Liver (tissue), 9 donors: ENCODE data around the gene PFKFB4. TPM values are rescaled to one million over a fixed set of nuclear protein-coding genes. Genes with fewer than 3 reads are reported as not detected.
"Not testable (repeated sequence)": the region's sequence is repeated elsewhere in the genome, so short reads cannot be mapped to it uniquely, and the experiment has no call there.

Experiments used
- DNase-seq: peaks from one replicate; pipeline ENCODE4 v3.0.0-alpha.2; 2017; ENCODE audit warnings: low spot score
- H3K27ac ChIP-seq, 2 donors: one replicate each; pipeline ENCODE4 v1.7.0; 2013; ENCODE audit warnings: inconsistent platforms in 2 of 2, low read length in 2 of 2, control low read depth in 1 of 2, low read depth in 1 of 2, mild to moderate bottlenecking in 1 of 2
- H3K27me3 ChIP-seq, 4 donors: one replicate each; pipeline versions ENCODE4 v1.6.1 to v1.7.0; 2013; ENCODE audit warnings: low read length in 3 of 4, inconsistent platforms in 1 of 4, mild to moderate bottlenecking in 1 of 4, moderate library complexity in 1 of 4; ENCODE audit not compliant: control insufficient read depth in 4 of 4, insufficient read depth in 4 of 4
- H3K36me3 ChIP-seq, 4 donors: one replicate each; pipeline versions ENCODE4 v1.6.1 to v1.7.0; 2013; ENCODE audit warnings: low read length in 3 of 4, mild to moderate bottlenecking in 3 of 4, low read depth in 1 of 4, moderate library complexity in 1 of 4; ENCODE audit not compliant: control insufficient read depth in 4 of 4, insufficient read depth in 3 of 4
- H3K4me1 ChIP-seq, 4 donors: one replicate each; pipeline versions ENCODE4 v1.6.1 to v1.7.0; 2013; ENCODE audit warnings: low read length in 3 of 4, mild to moderate bottlenecking in 3 of 4, moderate library complexity in 1 of 4; ENCODE audit not compliant: control insufficient read depth in 4 of 4, insufficient read depth in 4 of 4
- H3K4me3 ChIP-seq, 3 donors: one replicate each; pipeline versions ENCODE4 v1.6.1 to v1.7.0; 2013; ENCODE audit warnings: low read length in 3 of 3, control low read depth in 1 of 3, low read depth in 1 of 3, mild to moderate bottlenecking in 1 of 3
- H3K9ac ChIP-seq, 2 donors: one replicate each; pipeline ENCODE4 v1.7.0; 2013; ENCODE audit warnings: low read length in 2 of 2, mild to moderate bottlenecking in 2 of 2, moderate library complexity in 2 of 2, control low read depth in 1 of 2, low read depth in 1 of 2
- H3K9me3 ChIP-seq, 4 donors: one replicate each; pipeline versions ENCODE4 v1.6.1 to v1.7.0; 2013; ENCODE audit warnings: low read length in 3 of 4; ENCODE audit not compliant: control insufficient read depth in 4 of 4
- EGR1 ChIP-seq, 2 donors: IDR thresholded peaks; 2 replicates each; pipeline ENCODE4 v1.6.1; 2016 to 2018; ENCODE audit warnings: antibody characterized with exemption in 2 of 2, low read depth in 2 of 2
- FOXA2 ChIP-seq: IDR thresholded peaks from 2 replicates; pipeline ENCODE4 v1.6.1; 2016; ENCODE audit warnings: antibody characterized with exemption
- GABPA ChIP-seq, 2 donors: IDR thresholded peaks in 1 of 2; conservative IDR thresholded peaks in 1 of 2; 2 replicates each; pipeline ENCODE4 v1.6.1; 2016; ENCODE audit warnings: antibody characterized with exemption in 2 of 2, mild to moderate bottlenecking in 1 of 2, moderate library complexity in 1 of 2
- HNF4A ChIP-seq, 2 donors: conservative IDR thresholded peaks; 2 replicates each; pipeline ENCODE4 v1.6.1; 2016; ENCODE audit warnings: antibody characterized with exemption in 2 of 2, mild to moderate bottlenecking in 2 of 2
- HNF4G ChIP-seq: IDR thresholded peaks from 2 replicates; pipeline ENCODE4 v1.6.1; 2016; ENCODE audit warnings: antibody characterized with exemption
- JUND ChIP-seq, 2 donors: IDR thresholded peaks; 2 replicates each; pipeline ENCODE4 v1.6.1; 2016; ENCODE audit warnings: antibody characterized with exemption in 2 of 2
- NR2F2 ChIP-seq: IDR thresholded peaks from 2 replicates; pipeline ENCODE4 v1.6.1; 2016; ENCODE audit warnings: antibody characterized with exemption
- RAD21 ChIP-seq, 2 donors: IDR thresholded peaks; 2 replicates each; pipeline ENCODE4 v1.6.1; 2016; ENCODE audit warnings: antibody characterized with exemption in 2 of 2, mild to moderate bottlenecking in 2 of 2
- RXRA ChIP-seq, 2 donors: IDR thresholded peaks; 2 replicates each; pipeline ENCODE4 v1.6.1; 2017 to 2018; ENCODE audit warnings: antibody characterized with exemption in 2 of 2, mild to moderate bottlenecking in 1 of 2
- SP1 ChIP-seq: IDR thresholded peaks from 2 replicates; pipeline ENCODE4 v1.6.1; 2018; ENCODE audit warnings: antibody characterized with exemption, mild to moderate bottlenecking
- TAF1 ChIP-seq: conservative IDR thresholded peaks from 2 replicates; pipeline ENCODE4 v1.6.1; 2016; ENCODE audit warnings: antibody characterized with exemption, mild to moderate bottlenecking
- YY1 ChIP-seq: IDR thresholded peaks from 2 replicates; pipeline ENCODE4 v1.6.1; 2016; ENCODE audit warnings: antibody characterized with exemption, mild to moderate bottlenecking
- WGBS: extraction: QIAGEN DNeasy Blood & Tissue Kit; methylation state at CpG from one replicate; pipeline ENCODE4 v1.1.7; 2013; 5-methylcytosine and 5-hydroxymethylcytosine counted together
- polyA plus RNA-seq, 2 donors: library from polyadenylated mRNA; stranded (reverse) in 1 of 2; unstranded in 1 of 2; fragments of 200-250 nt in 1 of 2; fragments of >200 nt in 1 of 2; fragmentation: Nextera tagmentation in 1 of 2; extraction: Ambion mirVana in 1 of 2; gene quantifications; one replicate each; pipeline versions ENCODE4 v1.2.1 to v1.2.3, GENCODE V29; 2013 to 2015
- total RNA-seq, 2 donors: library from RNA; depleted of rRNA; stranded (reverse); fragments of >200 nt; gene quantifications; one replicate each; pipeline ENCODE4 v1.2.3, GENCODE V29; 2014
- TF ChIP-seq, protein P1 (sequence below): IDR thresholded peaks from 2 replicates; pipeline ENCODE4 v1.6.1; 2016; ENCODE audit warnings: antibody characterized with exemption
- TF ChIP-seq, protein P2 (sequence below): IDR thresholded peaks from 2 replicates; pipeline ENCODE4 v1.6.1; 2016; ENCODE audit warnings: antibody characterized with exemption
- TF ChIP-seq, protein P3 (sequence below): IDR thresholded peaks from 2 replicates; pipeline ENCODE4 v1.6.1; 2016; ENCODE audit warnings: antibody characterized with exemption, mild to moderate bottlenecking
- donor health status: healthy.
- donor health status: healthy.
- donor health status: healthy.
- donor health status: healthy.
- donor health status: healthy.

PFKFB4 gene
- total and polyA plus RNA-seq, 4 donors, result 0.46 to 5.3 (median 1.7) TPM

DNA sequence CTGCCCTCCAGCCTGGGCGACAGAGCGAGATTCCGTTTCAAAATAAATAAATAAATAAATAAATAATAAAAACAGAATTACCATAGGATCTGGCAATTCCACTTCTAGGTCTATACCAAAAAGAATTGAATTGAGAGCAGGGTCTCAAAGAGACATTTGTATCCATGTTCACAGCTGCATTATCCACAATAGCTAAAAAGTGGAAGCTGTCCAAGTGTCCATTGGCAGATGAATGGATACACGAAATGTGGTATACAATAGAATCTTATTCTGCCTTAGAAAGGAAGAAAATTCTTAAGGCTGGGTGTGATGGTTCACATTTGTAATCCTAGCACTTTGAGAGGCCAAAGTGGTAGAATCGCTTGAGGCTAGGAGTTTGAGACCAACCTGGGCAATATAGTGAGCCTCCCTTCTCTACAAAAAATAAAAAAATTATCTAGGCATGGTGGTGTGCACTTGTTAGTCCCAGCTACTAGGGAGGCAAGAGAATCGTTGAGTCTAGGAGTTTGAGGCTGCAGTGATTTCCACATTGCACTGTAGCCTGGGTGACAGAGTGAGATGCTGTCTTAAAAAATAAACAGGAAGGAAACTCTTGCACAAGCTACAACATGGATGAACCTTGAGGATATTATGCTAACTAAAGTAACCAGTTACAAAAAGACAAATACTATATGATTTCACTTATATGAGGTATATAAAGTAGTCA, 24.2 kb downstream of the PFKFB4 start (continued):
- TF ChIP-seq RAD21 (IDR thresholded peaks at IDR 0.05) (no peak), HNF4A (conservative IDR thresholded peaks at IDR 0.05) (no peak), TAF1 (no peak), SP1 (no peak), YY1 (no peak), EGR1 (IDR thresholded peaks at IDR 0.05; ENCODE audit: low read depth in 2 of 2) (no peak), GABPA (IDR thresholded peaks at IDR 0.05 in 1 of 2, conservative IDR thresholded peaks at IDR 0.05 in 1 of 2) (no peak), RXRA (IDR thresholded peaks at IDR 0.05) (no peak), HNF4G (no peak), FOXA2 (no peak), NR2F2 (no peak)
- TF ChIP-seq, protein P1, sequence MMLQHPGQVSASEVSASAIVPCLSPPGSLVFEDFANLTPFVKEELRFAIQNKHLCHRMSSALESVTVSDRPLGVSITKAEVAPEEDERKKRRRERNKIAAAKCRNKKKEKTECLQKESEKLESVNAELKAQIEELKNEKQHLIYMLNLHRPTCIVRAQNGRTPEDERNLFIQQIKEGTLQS, result no peak
- TF ChIP-seq, protein P2, sequence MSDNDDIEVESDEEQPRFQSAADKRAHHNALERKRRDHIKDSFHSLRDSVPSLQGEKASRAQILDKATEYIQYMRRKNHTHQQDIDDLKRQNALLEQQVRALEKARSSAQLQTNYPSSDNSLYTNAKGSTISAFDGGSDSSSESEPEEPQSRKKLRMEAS, result no peak

- H3K4me3 ChIP-seq, H3K4me1 ChIP-seq, H3K9me3 ChIP-seq, H3K36me3 ChIP-seq, DNase-seq, H3K27ac ChIP-seq, H3K27me3 ChIP-seq, H3K9ac ChIP-seq: not testable (repeated sequence)
- WGBS, result 97% methylated on average over 4 of the region's 4 CpGs
Observed at GRCh38 chr3:48530701-48531100, 25.9 kb downstream of the PFKFB4 start.

DNA sequence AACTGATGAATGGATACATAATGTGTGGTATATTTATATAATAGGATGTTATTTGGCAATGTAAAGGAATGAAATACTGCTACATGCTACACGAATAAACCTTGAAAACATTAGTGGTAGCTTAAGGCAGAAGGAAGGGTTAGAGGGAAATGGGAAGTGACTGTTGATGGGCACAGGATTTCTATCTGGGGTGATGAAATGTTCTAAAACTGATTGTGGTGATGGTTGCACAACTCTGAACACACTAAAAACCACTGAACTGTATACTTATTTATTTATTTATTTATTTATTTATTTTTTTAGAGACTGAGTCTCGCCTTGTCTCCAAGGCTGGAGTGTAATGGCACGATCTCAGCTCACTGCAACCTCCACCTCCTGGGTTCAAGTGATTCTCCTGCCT, 27.8 kb downstream of the PFKFB4 start:
- no peak overlapping the region for H3K27ac ChIP-seq
- no peak for TF ChIP-seq RAD21 (IDR thresholded peaks at IDR 0.05)
- TF ChIP-seq, protein P3, sequence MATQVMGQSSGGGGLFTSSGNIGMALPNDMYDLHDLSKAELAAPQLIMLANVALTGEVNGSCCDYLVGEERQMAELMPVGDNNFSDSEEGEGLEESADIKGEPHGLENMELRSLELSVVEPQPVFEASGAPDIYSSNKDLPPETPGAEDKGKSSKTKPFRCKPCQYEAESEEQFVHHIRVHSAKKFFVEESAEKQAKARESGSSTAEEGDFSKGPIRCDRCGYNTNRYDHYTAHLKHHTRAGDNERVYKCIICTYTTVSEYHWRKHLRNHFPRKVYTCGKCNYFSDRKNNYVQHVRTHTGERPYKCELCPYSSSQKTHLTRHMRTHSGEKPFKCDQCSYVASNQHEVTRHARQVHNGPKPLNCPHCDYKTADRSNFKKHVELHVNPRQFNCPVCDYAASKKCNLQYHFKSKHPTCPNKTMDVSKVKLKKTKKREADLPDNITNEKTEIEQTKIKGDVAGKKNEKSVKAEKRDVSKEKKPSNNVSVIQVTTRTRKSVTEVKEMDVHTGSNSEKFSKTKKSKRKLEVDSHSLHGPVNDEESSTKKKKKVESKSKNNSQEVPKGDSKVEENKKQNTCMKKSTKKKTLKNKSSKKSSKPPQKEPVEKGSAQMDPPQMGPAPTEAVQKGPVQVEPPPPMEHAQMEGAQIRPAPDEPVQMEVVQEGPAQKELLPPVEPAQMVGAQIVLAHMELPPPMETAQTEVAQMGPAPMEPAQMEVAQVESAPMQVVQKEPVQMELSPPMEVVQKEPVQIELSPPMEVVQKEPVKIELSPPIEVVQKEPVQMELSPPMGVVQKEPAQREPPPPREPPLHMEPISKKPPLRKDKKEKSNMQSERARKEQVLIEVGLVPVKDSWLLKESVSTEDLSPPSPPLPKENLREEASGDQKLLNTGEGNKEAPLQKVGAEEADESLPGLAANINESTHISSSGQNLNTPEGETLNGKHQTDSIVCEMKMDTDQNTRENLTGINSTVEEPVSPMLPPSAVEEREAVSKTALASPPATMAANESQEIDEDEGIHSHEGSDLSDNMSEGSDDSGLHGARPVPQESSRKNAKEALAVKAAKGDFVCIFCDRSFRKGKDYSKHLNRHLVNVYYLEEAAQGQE, result no peak
- TF ChIP-seq JUND (IDR thresholded peaks at IDR 0.05), result no peak
- no peak for TF ChIP-seq HNF4G
- TF ChIP-seq SP1, result no peak
- no peak for TF ChIP-seq GABPA (IDR thresholded peaks at IDR 0.05 in 1 of 2, conservative IDR thresholded peaks at IDR 0.05 in 1 of 2)
- TF ChIP-seq TAF1, result no peak
- TF ChIP-seq, protein P2, result no peak
- TF ChIP-seq HNF4A (conservative IDR thresholded peaks at IDR 0.05), result no peak
- 83% methylated on average over 3 of the region's 3 CpGs for WGBS
- no peaks in the 10 kb centered on the region for H3K36me3 ChIP-seq
- no peak overlapping the region for H3K9ac ChIP-seq
- no peaks in the 10 kb centered on the region for H3K27me3 ChIP-seq
- no peaks in the 10 kb centered on the region for H3K9me3 ChIP-seq
- H3K4me3 ChIP-seq, result no peak overlapping the region
- DNase-seq, result no peak
- no peaks in the 10 kb centered on the region for H3K4me1 ChIP-seq
